GM12878 (cell line): Measurements from ENCODE around the gene SLC25A36. TPM values are rescaled to one million over a fixed set of nuclear protein-coding genes. Genes with fewer than 3 reads are reported as not detected.

ENCODE experiments used
- MYB ChIP-seq: fragments of 150-350 bp; IDR thresholded peaks from 2 replicates; pipeline ENCODE4 v1.6.1; 2014; ENCODE audit warnings: mild to moderate bottlenecking, low read depth, low read length, borderline replicate concordance
- PAX5 ChIP-seq: IDR thresholded peaks from 2 replicates; pipeline ENCODE4 v1.6.1; 2011; ENCODE audit warnings: low read depth, low read length, borderline replicate concordance
- SMC3 ChIP-seq: IDR thresholded peaks from 2 replicates; pipeline ENCODE4 v1.6.1; 2011; ENCODE audit warnings: low read length, improper control_type of control experiment, borderline replicate concordance
- YY1 ChIP-seq: IDR thresholded peaks from 2 replicates; pipeline ENCODE4 v1.6.1; 2011; ENCODE audit warnings: low read depth, mild to moderate bottlenecking, low read length
- polyA plus RNA-seq, 11 experiments: library from polyadenylated mRNA; depleted of rRNA in 4 of 11; unstranded in 6 of 11; stranded (reverse) in 5 of 11; fragments of >200 nt; fragmentation: Nextera tagmentation in 4 of 11; fragmentation: Illumina TruSeq in 1 of 11; extraction: Ambion mirVana in 4 of 11; extraction: Trizol in 1 of 11; gene quantifications; 1 replicate in 1 of 11; 2 replicates in 10 of 11; pipeline versions ENCODE4 v1.2.1 to v1.2.3, GENCODE V29; 2011 to 2016; ENCODE audit warnings: inconsistent platforms in 2 of 11, missing spikeins in 2 of 11, low read depth in 1 of 11
- total RNA-seq, 4 experiments: library from RNA; depleted of rRNA in 3 of 4; stranded (reverse); fragments of >200 nt in 3 of 4; fragmentation: Illumina TruSeq in 1 of 4; extraction: Trizol in 1 of 4; gene quantifications; 2 replicates each; pipeline versions ENCODE4 v1.2.1 to v1.2.3, GENCODE V29; 2013 to 2021
- TF ChIP-seq, protein P1 (sequence below): IDR thresholded peaks from 2 replicates; pipeline ENCODE4 v1.6.1; 2012; ENCODE audit warnings: low read depth, low read length, improper control_type of control experiment
- TF ChIP-seq, protein P2 (sequence below): fragments of 450-650 bp; IDR thresholded peaks from 2 replicates; pipeline ENCODE4 v1.6.1; 2016; ENCODE audit warnings: mild to moderate bottlenecking
- TF ChIP-seq, protein P3 (sequence below): fragments of 450-650 bp; IDR thresholded peaks from 2 replicates; pipeline ENCODE4 v1.6.1; 2018; ENCODE audit warnings: borderline replicate concordance, mild to moderate bottlenecking; ENCODE audit not compliant: partially characterized antibody
- TF ChIP-seq, protein P4 (sequence below): fragments of 450-650 bp; formaldehyde crosslinking; IDR thresholded peaks from 2 replicates; pipeline ENCODE4 v1.4.0; 2020; ENCODE audit warnings: mild to moderate bottlenecking, moderate library complexity

Gene SLC25A36
- total and polyA plus RNA-seq, 10 of the 15 experiments (the other 5 are each of a cell fraction or from before 2014, with no cell fraction given) = 13.0 to 183 (median 47.7) TPM

DNA sequence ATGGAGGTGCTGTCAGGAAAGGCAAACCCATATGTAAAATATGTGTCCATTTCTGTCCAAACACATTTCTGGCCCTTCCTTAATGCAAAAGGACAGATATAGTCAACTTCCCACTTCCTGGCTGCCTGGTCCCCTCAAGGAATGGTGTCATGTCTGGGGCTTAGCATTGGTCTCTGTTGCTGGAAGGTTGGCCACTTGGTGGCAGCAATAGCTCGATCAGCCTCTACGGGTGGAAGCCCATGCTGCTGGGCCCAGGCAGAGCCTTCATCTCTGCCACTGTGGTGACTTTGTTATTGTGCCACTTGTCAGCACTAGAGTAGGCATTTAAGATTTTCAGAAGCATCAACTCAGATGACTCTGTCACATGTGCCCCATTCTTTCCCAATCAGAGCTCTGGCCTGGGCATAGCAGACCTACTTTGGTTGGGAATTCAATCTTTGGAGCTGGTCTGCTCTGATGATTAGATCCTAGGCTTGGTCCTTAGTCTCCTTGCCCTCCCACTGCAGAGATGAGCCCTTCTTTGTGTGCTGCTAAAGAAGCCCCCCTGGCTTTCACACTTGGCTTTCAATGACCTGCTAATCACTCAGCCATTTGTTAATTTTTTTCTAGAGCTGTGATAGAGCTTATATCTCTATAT lies 58.5 kb downstream of the SLC25A36 start (continued):
- TF ChIP-seq, protein P1, sequence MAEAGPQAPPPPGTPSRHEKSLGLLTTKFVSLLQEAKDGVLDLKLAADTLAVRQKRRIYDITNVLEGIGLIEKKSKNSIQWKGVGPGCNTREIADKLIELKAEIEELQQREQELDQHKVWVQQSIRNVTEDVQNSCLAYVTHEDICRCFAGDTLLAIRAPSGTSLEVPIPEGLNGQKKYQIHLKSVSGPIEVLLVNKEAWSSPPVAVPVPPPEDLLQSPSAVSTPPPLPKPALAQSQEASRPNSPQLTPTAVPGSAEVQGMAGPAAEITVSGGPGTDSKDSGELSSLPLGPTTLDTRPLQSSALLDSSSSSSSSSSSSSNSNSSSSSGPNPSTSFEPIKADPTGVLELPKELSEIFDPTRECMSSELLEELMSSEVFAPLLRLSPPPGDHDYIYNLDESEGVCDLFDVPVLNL = no peak
- TF ChIP-seq SMC3 = peak; percentile 61; the same call in 1 of the 2 replicates
- no peak for TF ChIP-seq PAX5
- TF ChIP-seq, protein P2, sequence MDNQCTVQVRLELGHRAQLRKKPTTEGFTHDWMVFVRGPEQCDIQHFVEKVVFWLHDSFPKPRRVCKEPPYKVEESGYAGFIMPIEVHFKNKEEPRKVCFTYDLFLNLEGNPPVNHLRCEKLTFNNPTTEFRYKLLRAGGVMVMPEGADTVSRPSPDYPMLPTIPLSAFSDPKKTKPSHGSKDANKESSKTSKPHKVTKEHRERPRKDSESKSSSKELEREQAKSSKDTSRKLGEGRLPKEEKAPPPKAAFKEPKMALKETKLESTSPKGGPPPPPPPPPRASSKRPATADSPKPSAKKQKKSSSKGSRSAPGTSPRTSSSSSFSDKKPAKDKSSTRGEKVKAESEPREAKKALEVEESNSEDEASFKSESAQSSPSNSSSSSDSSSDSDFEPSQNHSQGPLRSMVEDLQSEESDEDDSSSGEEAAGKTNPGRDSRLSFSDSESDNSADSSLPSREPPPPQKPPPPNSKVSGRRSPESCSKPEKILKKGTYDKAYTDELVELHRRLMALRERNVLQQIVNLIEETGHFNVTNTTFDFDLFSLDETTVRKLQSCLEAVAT = no peak
- TF ChIP-seq YY1 = peak; percentile 47; the same call in 1 of the 2 replicates
- TF ChIP-seq, protein P3, sequence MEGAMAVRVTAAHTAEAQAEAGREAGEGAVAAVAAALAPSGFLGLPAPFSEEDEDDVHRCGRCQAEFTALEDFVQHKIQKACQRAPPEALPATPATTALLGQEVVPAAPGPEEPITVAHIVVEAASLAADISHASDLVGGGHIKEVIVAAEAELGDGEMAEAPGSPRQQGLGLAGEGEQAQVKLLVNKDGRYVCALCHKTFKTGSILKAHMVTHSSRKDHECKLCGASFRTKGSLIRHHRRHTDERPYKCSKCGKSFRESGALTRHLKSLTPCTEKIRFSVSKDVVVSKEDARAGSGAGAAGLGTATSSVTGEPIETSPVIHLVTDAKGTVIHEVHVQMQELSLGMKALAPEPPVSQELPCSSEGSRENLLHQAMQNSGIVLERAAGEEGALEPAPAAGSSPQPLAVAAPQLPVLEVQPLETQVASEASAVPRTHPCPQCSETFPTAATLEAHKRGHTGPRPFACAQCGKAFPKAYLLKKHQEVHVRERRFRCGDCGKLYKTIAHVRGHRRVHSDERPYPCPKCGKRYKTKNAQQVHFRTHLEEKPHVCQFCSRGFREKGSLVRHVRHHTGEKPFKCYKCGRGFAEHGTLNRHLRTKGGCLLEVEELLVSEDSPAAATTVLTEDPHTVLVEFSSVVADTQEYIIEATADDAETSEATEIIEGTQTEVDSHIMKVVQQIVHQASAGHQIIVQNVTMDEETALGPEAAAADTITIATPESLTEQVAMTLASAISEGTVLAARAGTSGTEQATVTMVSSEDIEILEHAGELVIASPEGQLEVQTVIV = no peak
- TF ChIP-seq, protein P4, sequence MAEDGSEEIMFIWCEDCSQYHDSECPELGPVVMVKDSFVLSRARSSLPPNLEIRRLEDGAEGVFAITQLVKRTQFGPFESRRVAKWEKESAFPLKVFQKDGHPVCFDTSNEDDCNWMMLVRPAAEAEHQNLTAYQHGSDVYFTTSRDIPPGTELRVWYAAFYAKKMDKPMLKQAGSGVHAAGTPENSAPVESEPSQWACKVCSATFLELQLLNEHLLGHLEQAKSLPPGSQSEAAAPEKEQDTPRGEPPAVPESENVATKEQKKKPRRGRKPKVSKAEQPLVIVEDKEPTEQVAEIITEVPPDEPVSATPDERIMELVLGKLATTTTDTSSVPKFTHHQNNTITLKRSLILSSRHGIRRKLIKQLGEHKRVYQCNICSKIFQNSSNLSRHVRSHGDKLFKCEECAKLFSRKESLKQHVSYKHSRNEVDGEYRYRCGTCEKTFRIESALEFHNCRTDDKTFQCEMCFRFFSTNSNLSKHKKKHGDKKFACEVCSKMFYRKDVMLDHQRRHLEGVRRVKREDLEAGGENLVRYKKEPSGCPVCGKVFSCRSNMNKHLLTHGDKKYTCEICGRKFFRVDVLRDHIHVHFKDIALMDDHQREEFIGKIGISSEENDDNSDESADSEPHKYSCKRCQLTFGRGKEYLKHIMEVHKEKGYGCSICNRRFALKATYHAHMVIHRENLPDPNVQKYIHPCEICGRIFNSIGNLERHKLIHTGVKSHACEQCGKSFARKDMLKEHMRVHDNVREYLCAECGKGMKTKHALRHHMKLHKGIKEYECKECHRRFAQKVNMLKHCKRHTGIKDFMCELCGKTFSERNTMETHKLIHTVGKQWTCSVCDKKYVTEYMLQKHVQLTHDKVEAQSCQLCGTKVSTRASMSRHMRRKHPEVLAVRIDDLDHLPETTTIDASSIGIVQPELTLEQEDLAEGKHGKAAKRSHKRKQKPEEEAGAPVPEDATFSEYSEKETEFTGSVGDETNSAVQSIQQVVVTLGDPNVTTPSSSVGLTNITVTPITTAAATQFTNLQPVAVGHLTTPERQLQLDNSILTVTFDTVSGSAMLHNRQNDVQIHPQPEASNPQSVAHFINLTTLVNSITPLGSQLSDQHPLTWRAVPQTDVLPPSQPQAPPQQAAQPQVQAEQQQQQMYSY (CRISPR knock-in tag) = no peak
- TF ChIP-seq MYB = no peak
